ENCODE measurements around the gene EMILIN3.

DNA sequence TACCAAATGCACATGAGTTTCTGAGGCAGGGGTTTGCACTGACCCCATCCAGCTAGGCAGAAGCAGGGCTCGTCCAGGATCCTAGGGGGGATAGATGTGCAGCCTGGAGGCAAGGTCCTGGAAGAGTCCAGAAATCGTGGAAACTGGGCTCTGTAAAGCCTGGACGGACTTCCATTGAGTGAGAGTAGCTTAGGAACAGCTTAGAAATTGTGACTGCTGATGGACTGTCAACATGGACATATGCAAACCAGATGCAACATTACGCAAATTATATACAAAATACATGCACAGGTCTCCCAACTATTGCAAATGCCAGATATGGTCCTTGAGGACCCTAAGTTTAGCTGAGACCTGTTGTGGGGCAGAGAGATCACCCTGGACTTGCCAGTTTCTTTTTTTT is 4.8 kb upstream of the EMILIN3 start:
- TF ChIP-seq, protein P1, sequence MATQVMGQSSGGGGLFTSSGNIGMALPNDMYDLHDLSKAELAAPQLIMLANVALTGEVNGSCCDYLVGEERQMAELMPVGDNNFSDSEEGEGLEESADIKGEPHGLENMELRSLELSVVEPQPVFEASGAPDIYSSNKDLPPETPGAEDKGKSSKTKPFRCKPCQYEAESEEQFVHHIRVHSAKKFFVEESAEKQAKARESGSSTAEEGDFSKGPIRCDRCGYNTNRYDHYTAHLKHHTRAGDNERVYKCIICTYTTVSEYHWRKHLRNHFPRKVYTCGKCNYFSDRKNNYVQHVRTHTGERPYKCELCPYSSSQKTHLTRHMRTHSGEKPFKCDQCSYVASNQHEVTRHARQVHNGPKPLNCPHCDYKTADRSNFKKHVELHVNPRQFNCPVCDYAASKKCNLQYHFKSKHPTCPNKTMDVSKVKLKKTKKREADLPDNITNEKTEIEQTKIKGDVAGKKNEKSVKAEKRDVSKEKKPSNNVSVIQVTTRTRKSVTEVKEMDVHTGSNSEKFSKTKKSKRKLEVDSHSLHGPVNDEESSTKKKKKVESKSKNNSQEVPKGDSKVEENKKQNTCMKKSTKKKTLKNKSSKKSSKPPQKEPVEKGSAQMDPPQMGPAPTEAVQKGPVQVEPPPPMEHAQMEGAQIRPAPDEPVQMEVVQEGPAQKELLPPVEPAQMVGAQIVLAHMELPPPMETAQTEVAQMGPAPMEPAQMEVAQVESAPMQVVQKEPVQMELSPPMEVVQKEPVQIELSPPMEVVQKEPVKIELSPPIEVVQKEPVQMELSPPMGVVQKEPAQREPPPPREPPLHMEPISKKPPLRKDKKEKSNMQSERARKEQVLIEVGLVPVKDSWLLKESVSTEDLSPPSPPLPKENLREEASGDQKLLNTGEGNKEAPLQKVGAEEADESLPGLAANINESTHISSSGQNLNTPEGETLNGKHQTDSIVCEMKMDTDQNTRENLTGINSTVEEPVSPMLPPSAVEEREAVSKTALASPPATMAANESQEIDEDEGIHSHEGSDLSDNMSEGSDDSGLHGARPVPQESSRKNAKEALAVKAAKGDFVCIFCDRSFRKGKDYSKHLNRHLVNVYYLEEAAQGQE (tag by site-specific recombination; IDR thresholded peaks at IDR 0.05), result no peak
- TF ChIP-seq, protein P2, sequence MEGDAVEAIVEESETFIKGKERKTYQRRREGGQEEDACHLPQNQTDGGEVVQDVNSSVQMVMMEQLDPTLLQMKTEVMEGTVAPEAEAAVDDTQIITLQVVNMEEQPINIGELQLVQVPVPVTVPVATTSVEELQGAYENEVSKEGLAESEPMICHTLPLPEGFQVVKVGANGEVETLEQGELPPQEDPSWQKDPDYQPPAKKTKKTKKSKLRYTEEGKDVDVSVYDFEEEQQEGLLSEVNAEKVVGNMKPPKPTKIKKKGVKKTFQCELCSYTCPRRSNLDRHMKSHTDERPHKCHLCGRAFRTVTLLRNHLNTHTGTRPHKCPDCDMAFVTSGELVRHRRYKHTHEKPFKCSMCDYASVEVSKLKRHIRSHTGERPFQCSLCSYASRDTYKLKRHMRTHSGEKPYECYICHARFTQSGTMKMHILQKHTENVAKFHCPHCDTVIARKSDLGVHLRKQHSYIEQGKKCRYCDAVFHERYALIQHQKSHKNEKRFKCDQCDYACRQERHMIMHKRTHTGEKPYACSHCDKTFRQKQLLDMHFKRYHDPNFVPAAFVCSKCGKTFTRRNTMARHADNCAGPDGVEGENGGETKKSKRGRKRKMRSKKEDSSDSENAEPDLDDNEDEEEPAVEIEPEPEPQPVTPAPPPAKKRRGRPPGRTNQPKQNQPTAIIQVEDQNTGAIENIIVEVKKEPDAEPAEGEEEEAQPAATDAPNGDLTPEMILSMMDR (tag by site-specific recombination; IDR thresholded peaks at IDR 0.05), result no peak
- TF ChIP-seq, protein P3, sequence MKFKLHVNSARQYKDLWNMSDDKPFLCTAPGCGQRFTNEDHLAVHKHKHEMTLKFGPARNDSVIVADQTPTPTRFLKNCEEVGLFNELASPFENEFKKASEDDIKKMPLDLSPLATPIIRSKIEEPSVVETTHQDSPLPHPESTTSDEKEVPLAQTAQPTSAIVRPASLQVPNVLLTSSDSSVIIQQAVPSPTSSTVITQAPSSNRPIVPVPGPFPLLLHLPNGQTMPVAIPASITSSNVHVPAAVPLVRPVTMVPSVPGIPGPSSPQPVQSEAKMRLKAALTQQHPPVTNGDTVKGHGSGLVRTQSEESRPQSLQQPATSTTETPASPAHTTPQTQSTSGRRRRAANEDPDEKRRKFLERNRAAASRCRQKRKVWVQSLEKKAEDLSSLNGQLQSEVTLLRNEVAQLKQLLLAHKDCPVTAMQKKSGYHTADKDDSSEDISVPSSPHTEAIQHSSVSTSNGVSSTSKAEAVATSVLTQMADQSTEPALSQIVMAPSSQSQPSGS (tag by site-specific recombination; IDR thresholded peaks at IDR 0.05; ENCODE audit: low read depth), result no peak
- no peak for TF ChIP-seq BCL11A (tag by site-specific recombination; IDR thresholded peaks at IDR 0.05; ENCODE audit: low read depth)
- no peak for TF ChIP-seq ZNF561 (tag by site-specific recombination; IDR thresholded peaks at IDR 0.05; ENCODE audit: borderline replicate concordance)
- no peak for TF ChIP-seq ZNF302 (tag by site-specific recombination; IDR thresholded peaks at IDR 0.05; ENCODE audit: low read depth)
- no peak for TF ChIP-seq FEZF1 (tag by site-specific recombination; IDR thresholded peaks at IDR 0.05)
- TF ChIP-seq ZNF10 (tag by site-specific recombination; IDR thresholded peaks at IDR 0.05), result no peak
- TF ChIP-seq ZNF610 (tag by site-specific recombination; IDR thresholded peaks at IDR 0.05; ENCODE audit: borderline replicate concordance), result no peak
- TF ChIP-seq, protein P4, sequence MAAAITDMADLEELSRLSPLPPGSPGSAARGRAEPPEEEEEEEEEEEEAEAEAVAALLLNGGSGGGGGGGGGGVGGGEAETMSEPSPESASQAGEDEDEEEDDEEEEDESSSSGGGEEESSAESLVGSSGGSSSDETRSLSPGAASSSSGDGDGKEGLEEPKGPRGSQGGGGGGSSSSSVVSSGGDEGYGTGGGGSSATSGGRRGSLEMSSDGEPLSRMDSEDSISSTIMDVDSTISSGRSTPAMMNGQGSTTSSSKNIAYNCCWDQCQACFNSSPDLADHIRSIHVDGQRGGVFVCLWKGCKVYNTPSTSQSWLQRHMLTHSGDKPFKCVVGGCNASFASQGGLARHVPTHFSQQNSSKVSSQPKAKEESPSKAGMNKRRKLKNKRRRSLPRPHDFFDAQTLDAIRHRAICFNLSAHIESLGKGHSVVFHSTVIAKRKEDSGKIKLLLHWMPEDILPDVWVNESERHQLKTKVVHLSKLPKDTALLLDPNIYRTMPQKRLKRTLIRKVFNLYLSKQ (tag by site-specific recombination; IDR thresholded peaks at IDR 0.05; ENCODE audit: borderline replicate concordance), result no peak
- TF ChIP-seq ZNF138 (tag by site-specific recombination; IDR thresholded peaks at IDR 0.05; ENCODE audit: borderline replicate concordance), result no peak
- TF ChIP-seq, protein P5, sequence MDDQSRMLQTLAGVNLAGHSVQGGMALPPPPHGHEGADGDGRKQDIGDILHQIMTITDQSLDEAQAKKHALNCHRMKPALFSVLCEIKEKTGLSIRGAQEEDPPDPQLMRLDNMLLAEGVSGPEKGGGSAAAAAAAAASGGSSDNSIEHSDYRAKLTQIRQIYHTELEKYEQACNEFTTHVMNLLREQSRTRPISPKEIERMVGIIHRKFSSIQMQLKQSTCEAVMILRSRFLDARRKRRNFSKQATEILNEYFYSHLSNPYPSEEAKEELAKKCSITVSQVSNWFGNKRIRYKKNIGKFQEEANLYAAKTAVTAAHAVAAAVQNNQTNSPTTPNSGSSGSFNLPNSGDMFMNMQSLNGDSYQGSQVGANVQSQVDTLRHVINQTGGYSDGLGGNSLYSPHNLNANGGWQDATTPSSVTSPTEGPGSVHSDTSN (CRISPR knock-in tag; IDR thresholded peaks at IDR 0.05), result no peak
